Large intestine (tissue), 3 donors: ENCODE data around the gene RRP1. TPM values are rescaled to one million over a fixed set of nuclear protein-coding genes. Genes with fewer than 3 reads are reported as not detected.
A peak's percentile ranks its signal among the peaks of the same experiment; 100 is the strongest.

Experiments
- DNase-seq, 2 donors: peaks; one replicate each; pipeline versions ENCODE4 v3.0.0 to v3.0.0-alpha.2; 2013
- H3K27ac ChIP-seq: one replicate; pipeline ENCODE4 v1.5.1; 2013; ENCODE audit warnings: low read length
- H3K27me3 ChIP-seq: 2 replicates; pipeline ENCODE4 v1.6.1; 2013; ENCODE audit warnings: low read length; ENCODE audit not compliant: control insufficient read depth, insufficient read depth
- H3K36me3 ChIP-seq: 2 replicates; pipeline ENCODE4 v1.6.1; 2013; ENCODE audit warnings: low read length; ENCODE audit not compliant: control insufficient read depth, insufficient read depth
- H3K4me1 ChIP-seq: one replicate; pipeline ENCODE4 v1.6.1; 2013; ENCODE audit warnings: low read length; ENCODE audit not compliant: control insufficient read depth, insufficient read depth
- H3K4me3 ChIP-seq: one replicate; pipeline ENCODE4 v1.5.1; 2013; ENCODE audit warnings: low read length
- H3K9me3 ChIP-seq: one replicate; pipeline ENCODE4 v1.6.1; 2013; ENCODE audit warnings: mild to moderate bottlenecking, low read depth, low read length, moderate library complexity; ENCODE audit not compliant: control insufficient read depth
- WGBS: methylation state at CpG from one replicate; pipeline ENCODE4 v1.1.5; 2013; ENCODE audit warnings: low lambda C conversion rate; ENCODE audit not compliant: insufficient coverage; 5-methylcytosine and 5-hydroxymethylcytosine counted together
- polyA plus RNA-seq: library from polyadenylated mRNA; unstranded; fragments of 120-200 nt; gene quantifications from one replicate; pipeline ENCODE4 v1.2.1, GENCODE V29; 2013

The RRP1 gene
- polyA plus RNA-seq, 1 donor, result 23.8 TPM

GRCh38 chr21:43802713-43803313 lies 13.4 kb downstream of the RRP1 start:
- 80% methylated on average over 2 of the region's 14 CpGs for WGBS

GRCh38 chr21:43803558-43804300 lies 14.4 kb downstream of the RRP1 start:
- Histone ChIP-seq H3K4me3 (no peak overlapping the region), H3K9me3 (no peaks in the 10 kb centered on the region), H3K27me3 (no peaks in the 10 kb centered on the region), H3K36me3 (peaks cover 61% of the 10 kb centered on the region), H3K27ac (no peak overlapping the region), H3K4me1 (no peaks in the 10 kb centered on the region)
- DNase-seq, result no peak
- no CpG with 5 or more reads among the region's 33 CpGs for WGBS

More at GRCh38 chr21:43802713-43803313, 13.4 kb downstream of the RRP1 start:
- Histone ChIP-seq H3K4me3 (no peak overlapping the region), H3K27me3 (no peaks in the 10 kb centered on the region), H3K36me3 (peaks cover 69% of the 10 kb centered on the region), H3K4me1 (no peaks in the 10 kb centered on the region), H3K9me3 (no peaks in the 10 kb centered on the region), H3K27ac (no peak overlapping the region)
- no peak for DNase-seq

DNA sequence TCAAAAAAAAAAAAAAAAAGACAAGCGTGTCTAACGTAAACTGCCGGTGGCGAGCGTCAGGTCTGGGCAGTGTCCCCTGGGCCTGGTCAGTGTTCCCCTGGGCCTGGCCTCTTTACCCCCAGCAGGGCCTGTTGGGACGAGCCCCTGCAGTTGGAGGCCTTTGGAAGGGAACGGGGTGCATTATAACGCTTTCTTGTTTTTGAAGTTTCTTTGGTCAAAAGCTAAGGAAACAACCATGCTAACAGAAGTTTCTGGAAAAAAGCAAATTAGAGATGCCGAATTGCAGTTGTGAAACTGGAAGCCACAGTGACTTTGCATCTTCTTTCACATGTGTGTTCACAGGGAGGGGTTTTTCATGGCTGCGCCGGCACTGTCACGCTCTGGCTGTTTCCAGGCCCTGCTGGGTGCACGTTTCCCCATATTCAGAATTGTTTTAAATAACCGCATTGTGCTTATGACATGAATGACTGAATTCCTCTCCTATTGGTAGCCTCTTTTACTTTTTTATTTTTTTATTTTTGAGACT lies 16.0 kb downstream of the RRP1 start:
- no peaks in the 10 kb centered on the region for H3K9me3 ChIP-seq
- H3K4me3 ChIP-seq, result no peak overlapping the region
- H3K27me3 ChIP-seq, result no peaks in the 10 kb centered on the region
- peaks cover 46% of the 10 kb centered on the region for H3K36me3 ChIP-seq
- WGBS, result 100% methylated on average over 2 of the region's 14 CpGs
- no peak for DNase-seq
- H3K27ac ChIP-seq, result no peak overlapping the region
- H3K4me1 ChIP-seq, result peaks cover under 1% of the 10 kb centered on the region

GRCh38 chr21:43806017-43806710 lies 16.8 kb downstream of the RRP1 start:
- Histone ChIP-seq H3K9me3 (no peaks in the 10 kb centered on the region), H3K27me3 (no peaks in the 10 kb centered on the region), H3K4me3 (no peak overlapping the region), H3K27ac (no peak overlapping the region), H3K36me3 (peaks cover 37% of the 10 kb centered on the region), H3K4me1 (peaks cover 9% of the 10 kb centered on the region)
- WGBS, result no CpG with 5 or more reads among the region's 21 CpGs
- no peak for DNase-seq

GRCh38 chr21:43808367-43808766 lies 19.0 kb downstream of the RRP1 start:
- no CpG with 5 or more reads among the region's 18 CpGs for WGBS
- Histone ChIP-seq H3K27ac (no peak overlapping the region), H3K4me1 (peaks cover 10% of the 10 kb centered on the region), H3K36me3 (peaks cover 15% of the 10 kb centered on the region), H3K4me3 (no peak overlapping the region), H3K9me3 (no peaks in the 10 kb centered on the region), H3K27me3 (no peaks in the 10 kb centered on the region)
- DNase-seq, result no peak

DNA sequence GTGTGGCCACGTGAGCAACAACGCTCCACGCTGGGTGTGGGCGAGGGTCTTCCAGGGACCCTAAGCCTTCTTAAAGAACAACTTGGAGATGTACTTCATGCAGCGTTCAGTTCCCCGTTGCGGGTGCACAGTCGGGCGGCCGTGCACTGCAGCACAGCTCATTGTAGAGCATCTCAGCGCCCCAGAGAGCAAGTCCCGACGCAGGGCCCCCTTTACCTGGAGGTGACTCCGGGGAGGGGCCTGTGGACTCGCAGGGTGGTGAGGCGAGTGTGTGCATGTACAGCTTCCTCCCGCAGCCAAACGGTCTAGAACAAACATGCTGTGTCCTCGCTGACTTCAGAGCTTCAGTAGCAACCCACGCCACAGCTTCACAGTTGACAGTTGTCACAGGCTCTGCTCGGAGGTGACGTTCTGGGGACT lies 19.5 kb downstream of the RRP1 start:
- no CpG with 5 or more reads among the region's 22 CpGs for whole genome bisulfite sequencing
- H3K27ac ChIP-seq, result no peak overlapping the region

GRCh38 chr21:43809346-43809799 lies 20.0 kb downstream of the RRP1 start:
- no peak overlapping the region for H3K27ac ChIP-seq
- H3K9me3 ChIP-seq, result no peaks in the 10 kb centered on the region
- no peaks in the 10 kb centered on the region for H3K27me3 ChIP-seq
- H3K36me3 ChIP-seq, result peaks cover 5% of the 10 kb centered on the region
- no CpG with 5 or more reads among the region's 16 CpGs for WGBS
- peaks cover 10% of the 10 kb centered on the region for H3K4me1 ChIP-seq
- no peak for DNase-seq
- H3K4me3 ChIP-seq, result no peak overlapping the region

More for the DNA sequence above, 19.5 kb downstream of the RRP1 start:
- Histone ChIP-seq H3K27me3 (no peaks in the 10 kb centered on the region), H3K4me3 (no peak overlapping the region), H3K9me3 (no peaks in the 10 kb centered on the region), H3K4me1 (peaks cover 10% of the 10 kb centered on the region), H3K36me3 (peaks cover 11% of the 10 kb centered on the region)
- DNase-seq, result no peak

- peaks cover 4% of the 10 kb centered on the region for H3K36me3 ChIP-seq
- H3K27me3 ChIP-seq, result no peaks in the 10 kb centered on the region
- H3K27ac ChIP-seq, result no peak overlapping the region
- 60% methylated on average over 1 of the region's 26 CpGs for WGBS
- H3K4me3 ChIP-seq, result no peak overlapping the region
- no peak for DNase-seq
- H3K9me3 ChIP-seq, result no peaks in the 10 kb centered on the region
- peaks cover 10% of the 10 kb centered on the region for H3K4me1 ChIP-seq
These were observed 20.6 kb downstream of the RRP1 start for GRCh38 chr21:43809853-43810504.

- DNase-seq, result peak; percentile 76
- peaks cover 4% of the 10 kb centered on the region for H3K36me3 ChIP-seq
- no peaks in the 10 kb centered on the region for H3K27me3 ChIP-seq
- no peak overlapping the region for H3K27ac ChIP-seq
- H3K4me1 ChIP-seq, result peaks cover 12% of the 10 kb centered on the region
- no peaks in the 10 kb centered on the region for H3K9me3 ChIP-seq
- WGBS, result no CpG with 5 or more reads among the region's 23 CpGs
- no peak overlapping the region for H3K4me3 ChIP-seq
These were observed 21.3 kb downstream of the RRP1 start for GRCh38 chr21:43810505-43811261.
